ENCODE results near the gene PEAR1. TPM values are rescaled to one million over a fixed set of nuclear protein-coding genes. Genes with fewer than 3 reads are reported as not detected.

PEAR1 gene
- total RNA-seq, 1 donor from 2014 or later = not detected

GRCh38 chr1:156898161-156898566 lies 4.6 kb downstream of the PEAR1 start:
- Mint-ChIP-seq H3K36me3 (ENCODE audit: low read depth) (no peaks in the 10 kb centered on the region), H3K4me3 (no peak overlapping the region), H3K27me3 (peaks cover 60% of the 10 kb centered on the region), H3K9me3 (no peaks in the 10 kb centered on the region), H3K27ac (no peak overlapping the region), H3K4me1 (peaks cover 2% of the 10 kb centered on the region)
- CTCF ChIA-PET = no interaction called here
- TF ChIP-seq CTCF (IDR thresholded peaks at IDR 0.05) = no peak
- ATAC-seq (ENCODE audit: low read depth) (no peak), DNase-seq (no peak)
- POLR2A ChIA-PET = interaction anchor here (0.6 kb wide), 1 partner anchor 81 kb away, joined by 6 read pairs; no protein-coding TSS in a partner anchor
- intact Hi-C loops (cut with micrococcal nuclease) = no loop called here

GRCh38 chr1:156898971-156899664 lies 5.6 kb downstream of the PEAR1 start:
- no peaks in the 10 kb centered on the region for H3K4me1 Mint-ChIP-seq
- ATAC-seq (ENCODE audit: low read depth) (no peak), DNase-seq (no peak)
- no peaks in the 10 kb centered on the region for H3K9me3 Mint-ChIP-seq
- intact Hi-C loops (cut with micrococcal nuclease) = no loop called here
- ChIA-PET POLR2A (no interaction called here), CTCF (no interaction called here)
- H3K27me3 Mint-ChIP-seq = peaks cover 55% of the 10 kb centered on the region
- no peak overlapping the region for H3K27ac Mint-ChIP-seq
- no peak overlapping the region for H3K4me3 Mint-ChIP-seq
- no peaks in the 10 kb centered on the region for H3K36me3 Mint-ChIP-seq (ENCODE audit: low read depth)
- TF ChIP-seq CTCF (IDR thresholded peaks at IDR 0.05) = no peak

- CTCF ChIA-PET = interaction anchor here (1.0 kb wide), 1 partner anchor 10 kb away, joined by 6 read pairs; no protein-coding TSS in a partner anchor
Measured at GRCh38 chr1:156899956-156900718, 6.6 kb downstream of the PEAR1 start.

GRCh38 chr1:156900896-156901589 lies 7.5 kb downstream of the PEAR1 start:
- POLR2A ChIA-PET = no interaction called here
- H3K9me3 Mint-ChIP-seq = no peaks in the 10 kb centered on the region
- H3K4me1 Mint-ChIP-seq = no peaks in the 10 kb centered on the region
- H3K27ac Mint-ChIP-seq = no peak overlapping the region
- H3K27me3 Mint-ChIP-seq = peaks cover 47% of the 10 kb centered on the region
- TF ChIP-seq CTCF (IDR thresholded peaks at IDR 0.05) = no peak
- no peaks in the 10 kb centered on the region for H3K36me3 Mint-ChIP-seq (ENCODE audit: low read depth)
- DNase-seq = no peak
- CTCF ChIA-PET = no interaction called here
- no peak overlapping the region for H3K4me3 Mint-ChIP-seq
- no peak for ATAC-seq (ENCODE audit: low read depth)
- intact Hi-C loops (cut with micrococcal nuclease) = no loop called here

More at GRCh38 chr1:156899956-156900718, 6.6 kb downstream of the PEAR1 start:
- no peaks in the 10 kb centered on the region for H3K36me3 Mint-ChIP-seq (ENCODE audit: low read depth)
- POLR2A ChIA-PET = no interaction called here
- H3K27me3 Mint-ChIP-seq = peaks cover 50% of the 10 kb centered on the region
- no peak for TF ChIP-seq CTCF (IDR thresholded peaks at IDR 0.05)
- intact Hi-C loops (cut with micrococcal nuclease) = no loop called here
- no peak overlapping the region for H3K27ac Mint-ChIP-seq
- no peak overlapping the region for H3K4me3 Mint-ChIP-seq
- no peak for ATAC-seq (ENCODE audit: low read depth)
- DNase-seq = no peak
- no peaks in the 10 kb centered on the region for H3K9me3 Mint-ChIP-seq
- H3K4me1 Mint-ChIP-seq = no peaks in the 10 kb centered on the region

- ATAC-seq (ENCODE audit: low read depth) = no peak
- intact Hi-C loops (cut with micrococcal nuclease) = no loop called here
- no peak overlapping the region for H3K27ac Mint-ChIP-seq
- peaks cover 42% of the 10 kb centered on the region for H3K27me3 Mint-ChIP-seq
- no peaks in the 10 kb centered on the region for H3K9me3 Mint-ChIP-seq
- H3K4me3 Mint-ChIP-seq = no peak overlapping the region
- no peak for TF ChIP-seq CTCF (IDR thresholded peaks at IDR 0.05)
- no peaks in the 10 kb centered on the region for H3K4me1 Mint-ChIP-seq
- DNase-seq = no peak
- CTCF ChIA-PET = interaction anchor here (1.2 kb wide), 1 partner anchor 12 kb away, joined by 3 read pairs; no protein-coding TSS in a partner anchor
- no peaks in the 10 kb centered on the region for H3K36me3 Mint-ChIP-seq (ENCODE audit: low read depth)
- POLR2A ChIA-PET = interaction anchor here (0.5 kb wide), 1 partner anchor 173 kb away, joined by 4 read pairs; the partner anchor contains the start of genes ISG20L2 and METTL25B
Measured at GRCh38 chr1:156901590-156901900, 8.0 kb downstream of the PEAR1 start.

Measured in activated B cell treated with CpG ODN at 0.5 μM for 24 hours (primary cell).